BJ (cell line): Measurements from ENCODE around the gene CLSTN2. TPM values are rescaled to one million over a fixed set of nuclear protein-coding genes. Genes with fewer than 3 reads are reported as not detected.

ENCODE experiments used
- CTCF ChIA-PET: fragments of 350-600 bp; formaldehyde crosslinking; extraction: SDS; loops from one replicate; lab custom pipeline; 2021; ENCODE audit warnings: antibody characterized with exemption, inconsistent platforms; lab: Yijun Ruan, JAX
- POLR2A ChIA-PET: fragments of 300-600 bp; sonication (Branson Sonifier 250); formaldehyde crosslinking; extraction: SDS; loops from one replicate; lab custom pipeline; 2021; ENCODE audit warnings: antibody characterized with exemption; lab: Charles Lee
- DNase-seq: peaks from one replicate; pipeline ENCODE4 v3.0.0-alpha.2; 2011; ENCODE audit warnings: low read depth
- H3K27me3 ChIP-seq: 2 replicates; pipeline ENCODE4 v1.6.0; 2011; ENCODE audit warnings: low read length; ENCODE audit not compliant: control insufficient read depth, insufficient read depth
- H3K36me3 ChIP-seq: 2 replicates; pipeline ENCODE4 v1.5.1; 2011; ENCODE audit warnings: low read length; ENCODE audit not compliant: control insufficient read depth, insufficient read depth
- H3K4me3 ChIP-seq: 2 replicates; pipeline ENCODE4 v1.5.1; 2011; ENCODE audit warnings: low read depth, mild to moderate bottlenecking, control low read depth, low read length
- polyA plus RNA-seq: library from polyadenylated mRNA; depleted of rRNA; stranded (reverse); fragments of >200 nt; gene quantifications from 2 replicates; pipeline ENCODE4 v1.2.3, GENCODE V29; 2011
- TF ChIP-seq, protein P1 (sequence below): IDR thresholded peaks from 2 replicates; pipeline ENCODE4 v1.5.1; 2011; ENCODE audit warnings: low read depth, mild to moderate bottlenecking, control low read depth, inconsistent platforms, low read length, moderate library complexity; ENCODE audit not compliant: insufficient read depth

Gene CLSTN2
- polyA plus RNA-seq, 1 experiment: 1.8 TPM

DNA sequence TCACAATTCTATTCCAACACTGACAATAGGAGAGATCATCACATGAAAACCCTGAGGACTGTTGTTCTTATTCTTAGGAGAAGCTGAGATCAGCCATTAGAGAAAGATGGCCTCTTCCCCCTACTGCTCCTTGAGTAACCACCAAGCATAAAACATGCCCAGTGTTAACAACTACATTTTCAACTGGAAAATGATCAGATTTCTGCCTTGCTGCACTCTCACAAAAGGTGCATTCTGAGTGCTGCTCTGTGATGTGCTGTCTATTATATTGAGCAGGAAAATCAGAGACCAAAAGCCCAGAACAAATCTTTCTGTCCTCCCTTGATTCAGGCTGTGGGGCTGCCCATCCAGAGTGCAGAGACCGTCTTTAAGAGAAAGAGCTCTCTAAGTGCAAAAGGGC, 438.2 kb downstream of the CLSTN2 start:
- Histone ChIP-seq H3K4me3 (no peak overlapping the region), H3K27me3 (no peaks in the 10 kb centered on the region), H3K36me3 (no peaks in the 10 kb centered on the region)
- TF ChIP-seq, protein P1, sequence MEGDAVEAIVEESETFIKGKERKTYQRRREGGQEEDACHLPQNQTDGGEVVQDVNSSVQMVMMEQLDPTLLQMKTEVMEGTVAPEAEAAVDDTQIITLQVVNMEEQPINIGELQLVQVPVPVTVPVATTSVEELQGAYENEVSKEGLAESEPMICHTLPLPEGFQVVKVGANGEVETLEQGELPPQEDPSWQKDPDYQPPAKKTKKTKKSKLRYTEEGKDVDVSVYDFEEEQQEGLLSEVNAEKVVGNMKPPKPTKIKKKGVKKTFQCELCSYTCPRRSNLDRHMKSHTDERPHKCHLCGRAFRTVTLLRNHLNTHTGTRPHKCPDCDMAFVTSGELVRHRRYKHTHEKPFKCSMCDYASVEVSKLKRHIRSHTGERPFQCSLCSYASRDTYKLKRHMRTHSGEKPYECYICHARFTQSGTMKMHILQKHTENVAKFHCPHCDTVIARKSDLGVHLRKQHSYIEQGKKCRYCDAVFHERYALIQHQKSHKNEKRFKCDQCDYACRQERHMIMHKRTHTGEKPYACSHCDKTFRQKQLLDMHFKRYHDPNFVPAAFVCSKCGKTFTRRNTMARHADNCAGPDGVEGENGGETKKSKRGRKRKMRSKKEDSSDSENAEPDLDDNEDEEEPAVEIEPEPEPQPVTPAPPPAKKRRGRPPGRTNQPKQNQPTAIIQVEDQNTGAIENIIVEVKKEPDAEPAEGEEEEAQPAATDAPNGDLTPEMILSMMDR: no peak
- ChIA-PET POLR2A (no interaction called here), CTCF (no interaction called here)
- no peak for DNase-seq

DNA sequence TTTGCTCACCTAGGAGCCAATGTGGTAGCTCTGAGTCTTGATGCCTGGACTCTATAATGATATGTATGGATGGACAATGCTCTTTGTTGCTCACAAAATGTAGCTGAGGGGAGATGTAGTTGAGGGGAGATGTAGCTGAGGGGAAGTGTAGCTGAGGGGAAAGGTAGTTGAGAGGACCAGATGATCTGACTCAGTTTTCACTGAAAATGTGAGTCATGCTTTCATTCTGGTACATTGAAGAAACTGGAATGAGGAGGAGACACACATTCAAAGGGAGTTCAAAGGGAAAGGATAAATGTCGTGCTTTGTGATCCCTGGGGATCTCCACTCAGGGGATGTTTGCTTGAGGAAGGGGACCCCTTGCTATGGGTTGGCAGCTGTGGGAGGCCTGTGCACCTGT, 440.0 kb downstream of the CLSTN2 start:
- DNase-seq: no peak

GRCh38 chr3:140376136-140376889, 441.3 kb downstream of the CLSTN2 start:
- ChIA-PET CTCF (no interaction called here), POLR2A (no interaction called here)
- DNase-seq: no peak
- Histone ChIP-seq H3K4me3 (no peak overlapping the region), H3K36me3 (no peaks in the 10 kb centered on the region), H3K27me3 (no peaks in the 10 kb centered on the region)
- TF ChIP-seq, protein P1: no peak

More for the DNA sequence above, 440.0 kb downstream of the CLSTN2 start:
- CTCF ChIA-PET: no interaction called here
- TF ChIP-seq, protein P1: no peak
- Histone ChIP-seq H3K27me3 (no peaks in the 10 kb centered on the region), H3K4me3 (no peak overlapping the region), H3K36me3 (no peaks in the 10 kb centered on the region)
- POLR2A ChIA-PET: no interaction called here

GRCh38 chr3:140377644-140378043, 442.7 kb downstream of the CLSTN2 start:
- ChIA-PET POLR2A (no interaction called here), CTCF (interaction anchor here (0.6 kb wide), 2 partner anchors 120 to 461 kb away, joined by 3 read pairs; no protein-coding TSS in a partner anchor)
- DNase-seq: no peak
- TF ChIP-seq, protein P1: no peak
- Histone ChIP-seq H3K36me3 (no peaks in the 10 kb centered on the region), H3K4me3 (no peak overlapping the region), H3K27me3 (no peaks in the 10 kb centered on the region)

- TF ChIP-seq, protein P1: no peak
- H3K4me3 ChIP-seq: no peak overlapping the region
- POLR2A ChIA-PET: no interaction called here
- CTCF ChIA-PET: no interaction called here
- no peaks in the 10 kb centered on the region for H3K27me3 ChIP-seq
- H3K36me3 ChIP-seq: no peaks in the 10 kb centered on the region
- no peak for DNase-seq
These were observed 443.8 kb downstream of the CLSTN2 start for GRCh38 chr3:140378571-140379340.
